DND-41 (cell line): ENCODE results near the gene KANTR.

Experiments
- ATAC-seq: fragments of 200-7000 bp; cut with Tn5 transposase; 3 replicates; pipeline ENCODE4 v1.9.1; 2021; ENCODE audit warnings: low read depth; ENCODE audit not compliant: insufficient read depth
- DNase-seq: peaks from one replicate; pipeline ENCODE4 v3.0.0-alpha.2; 2020
- H2AFZ ChIP-seq: 2 replicates; pipeline ENCODE4 v1.6.0; 2012; ENCODE audit warnings: low read depth, low read length
- H3K27ac ChIP-seq: 2 replicates; pipeline ENCODE4 v1.5.1; 2012; ENCODE audit warnings: low read length, inconsistent platforms
- H3K27me3 ChIP-seq: fragments of 200-600 bp; sonication (generic); 2 replicates; pipeline ENCODE4 v1.6.0; 2012; ENCODE audit warnings: low read length, mild to moderate bottlenecking, inconsistent platforms; ENCODE audit not compliant: insufficient read depth, poor library complexity
- H3K36me3 ChIP-seq: 2 replicates; pipeline ENCODE4 v1.5.1; 2012; ENCODE audit warnings: low read length, inconsistent platforms; ENCODE audit not compliant: insufficient read depth
- H3K4me1 ChIP-seq: 2 replicates; pipeline ENCODE4 v1.5.1; 2012; ENCODE audit warnings: mild to moderate bottlenecking, low read length; ENCODE audit not compliant: insufficient read depth
- H3K4me2 ChIP-seq: 2 replicates; pipeline ENCODE4 v1.6.0; 2012; ENCODE audit warnings: mild to moderate bottlenecking, moderate library complexity, low read length, inconsistent platforms; ENCODE audit not compliant: insufficient read depth
- H3K4me3 ChIP-seq, 2 experiments: fragments of 200-600 bp in 1 of 2; shearing (Covaris generic) in 1 of 2; 2 replicates each; pipeline ENCODE4 v1.5.1; 2012 to 2016; ENCODE audit warnings: inconsistent platforms in 2 of 2, low read length in 2 of 2, mild to moderate bottlenecking in 2 of 2, low read depth in 1 of 2, moderate library complexity in 1 of 2
- H3K79me2 ChIP-seq: 2 replicates; pipeline ENCODE4 v1.6.0; 2012; ENCODE audit warnings: low read length, inconsistent platforms; ENCODE audit not compliant: insufficient read depth
- H3K9ac ChIP-seq: 2 replicates; pipeline ENCODE4 v1.6.0; 2012; ENCODE audit warnings: low read depth, mild to moderate bottlenecking, inconsistent platforms, low read length, moderate library complexity
- H3K9me3 ChIP-seq: 2 replicates; pipeline ENCODE4 v1.5.1; 2012; ENCODE audit warnings: low read length, moderate library complexity, mild to moderate bottlenecking, inconsistent platforms; ENCODE audit not compliant: insufficient read depth, severe bottlenecking
- H4K20me1 ChIP-seq: 2 replicates; pipeline ENCODE4 v1.6.0; 2012; ENCODE audit warnings: low read length; ENCODE audit not compliant: insufficient read depth
- EZH2 ChIP-seq: IDR thresholded peaks from 3 replicates; pipeline ENCODE4 v1.6.1; 2012; ENCODE audit warnings: borderline replicate concordance, low read depth, mild to moderate bottlenecking, moderate library complexity, low read length, inconsistent platforms; ENCODE audit not compliant: severe bottlenecking
- TF ChIP-seq, protein P1 (sequence below): IDR thresholded peaks from 2 replicates; pipeline ENCODE4 v1.5.1; 2012; ENCODE audit warnings: borderline replicate concordance, low read length, moderate library complexity, mild to moderate bottlenecking; ENCODE audit not compliant: poor library complexity, severe bottlenecking; ENCODE audit errors: extremely low read depth

The KANTR gene

DNA sequence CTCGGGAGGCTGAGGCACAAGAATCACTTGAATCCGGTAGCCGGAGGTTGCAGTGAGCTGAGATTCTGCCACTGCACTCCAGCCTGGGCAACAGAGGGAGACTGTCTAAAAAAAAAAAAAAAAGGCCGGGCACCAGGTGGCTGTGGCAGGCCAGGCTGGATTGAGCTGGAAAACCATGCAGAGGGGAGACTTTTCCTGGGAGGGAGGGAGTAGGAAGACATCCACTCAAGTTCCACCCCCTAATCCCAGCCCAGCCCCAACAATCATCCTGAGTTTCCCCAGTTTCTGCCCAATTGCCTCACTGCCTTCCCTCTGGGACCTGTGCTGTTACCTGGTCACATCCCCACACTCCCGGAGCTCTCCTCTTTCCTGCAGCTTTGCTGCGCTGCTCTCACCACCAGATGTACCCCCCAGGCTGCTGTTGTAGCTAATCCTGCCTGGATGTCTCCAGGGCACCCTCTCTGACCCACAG is 20.8 kb upstream of the KANTR start:
- Histone ChIP-seq H3K27ac (no peak overlapping the region), H3K9ac (no peak overlapping the region), H3K36me3 (no peaks in the 10 kb centered on the region), H2AFZ (peak overlapping the region; percentile 97), H3K4me1 (peaks cover 23% of the 10 kb centered on the region), H3K4me2 (peak overlapping the region; percentile 89; the same call in 1 of the 2 replicates), H4K20me1 (no peaks in the 10 kb centered on the region), H3K4me3 (no peak overlapping the region), H3K27me3 (no peaks in the 10 kb centered on the region), H3K9me3 (no peaks in the 10 kb centered on the region), H3K79me2 (no peaks in the 10 kb centered on the region)
- DNase-seq, result no peak
- ATAC-seq, result no peak
- TF ChIP-seq EZH2, result no peak
- TF ChIP-seq, protein P1, sequence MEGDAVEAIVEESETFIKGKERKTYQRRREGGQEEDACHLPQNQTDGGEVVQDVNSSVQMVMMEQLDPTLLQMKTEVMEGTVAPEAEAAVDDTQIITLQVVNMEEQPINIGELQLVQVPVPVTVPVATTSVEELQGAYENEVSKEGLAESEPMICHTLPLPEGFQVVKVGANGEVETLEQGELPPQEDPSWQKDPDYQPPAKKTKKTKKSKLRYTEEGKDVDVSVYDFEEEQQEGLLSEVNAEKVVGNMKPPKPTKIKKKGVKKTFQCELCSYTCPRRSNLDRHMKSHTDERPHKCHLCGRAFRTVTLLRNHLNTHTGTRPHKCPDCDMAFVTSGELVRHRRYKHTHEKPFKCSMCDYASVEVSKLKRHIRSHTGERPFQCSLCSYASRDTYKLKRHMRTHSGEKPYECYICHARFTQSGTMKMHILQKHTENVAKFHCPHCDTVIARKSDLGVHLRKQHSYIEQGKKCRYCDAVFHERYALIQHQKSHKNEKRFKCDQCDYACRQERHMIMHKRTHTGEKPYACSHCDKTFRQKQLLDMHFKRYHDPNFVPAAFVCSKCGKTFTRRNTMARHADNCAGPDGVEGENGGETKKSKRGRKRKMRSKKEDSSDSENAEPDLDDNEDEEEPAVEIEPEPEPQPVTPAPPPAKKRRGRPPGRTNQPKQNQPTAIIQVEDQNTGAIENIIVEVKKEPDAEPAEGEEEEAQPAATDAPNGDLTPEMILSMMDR, result no peak

DNA sequence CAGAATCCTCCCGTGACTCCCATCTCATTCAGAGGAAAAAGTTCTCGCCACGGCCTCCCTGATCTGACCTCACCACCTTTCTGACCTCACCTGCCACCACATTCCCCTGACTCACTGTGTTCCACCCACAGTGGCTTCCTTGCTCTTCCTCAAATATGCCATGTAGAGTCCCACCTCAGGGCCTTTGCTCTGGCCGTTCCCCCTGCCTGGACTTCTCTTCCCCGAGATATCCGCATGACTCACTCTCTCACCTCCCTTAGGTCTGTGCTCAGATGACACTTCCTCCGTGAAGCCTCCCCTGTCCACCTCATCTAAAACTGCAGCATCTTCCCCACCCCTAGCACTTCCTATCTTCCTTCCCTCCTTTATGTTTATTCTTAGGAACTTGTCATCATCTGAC is 18.9 kb upstream of the KANTR start:
- Histone ChIP-seq H2AFZ (no peak overlapping the region), H3K4me2 (no peak overlapping the region), H3K4me3 (no peak overlapping the region), H3K79me2 (no peaks in the 10 kb centered on the region), H3K9me3 (no peaks in the 10 kb centered on the region), H3K27me3 (no peaks in the 10 kb centered on the region), H3K4me1 (peaks cover 23% of the 10 kb centered on the region), H3K36me3 (no peaks in the 10 kb centered on the region), H4K20me1 (no peaks in the 10 kb centered on the region), H3K9ac (no peak overlapping the region), H3K27ac (no peak overlapping the region)
- DNase-seq (no peak), ATAC-seq (no peak)
- TF ChIP-seq EZH2, result no peak
- TF ChIP-seq, protein P1, result no peak

DNA sequence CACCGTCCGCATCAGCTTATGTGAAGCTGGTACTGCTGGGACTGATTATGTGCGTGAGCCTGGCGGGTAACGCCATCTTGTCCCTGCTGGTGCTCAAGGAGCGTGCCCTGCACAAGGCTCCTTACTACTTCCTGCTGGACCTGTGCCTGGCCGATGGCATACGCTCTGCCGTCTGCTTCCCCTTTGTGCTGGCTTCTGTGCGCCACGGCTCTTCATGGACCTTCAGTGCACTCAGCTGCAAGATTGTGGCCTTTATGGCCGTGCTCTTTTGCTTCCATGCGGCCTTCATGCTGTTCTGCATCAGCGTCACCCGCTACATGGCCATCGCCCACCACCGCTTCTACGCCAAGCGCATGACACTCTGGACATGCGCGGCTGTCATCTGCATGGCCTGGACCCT is 17.3 kb upstream of the KANTR start:
- no peaks in the 10 kb centered on the region for H3K27me3 ChIP-seq
- no peak overlapping the region for H2AFZ ChIP-seq
- TF ChIP-seq, protein P1, result no peak
- no peak for TF ChIP-seq EZH2
- H3K4me3 ChIP-seq, result no peak overlapping the region
- H3K36me3 ChIP-seq, result no peaks in the 10 kb centered on the region
- no peak overlapping the region for H3K27ac ChIP-seq
- no peak overlapping the region for H3K4me2 ChIP-seq
- no peaks in the 10 kb centered on the region for H3K9me3 ChIP-seq
- no peaks in the 10 kb centered on the region for H3K79me2 ChIP-seq
- ATAC-seq (no peak), DNase-seq (no peak)
- H4K20me1 ChIP-seq, result no peaks in the 10 kb centered on the region
- no peak overlapping the region for H3K9ac ChIP-seq
- H3K4me1 ChIP-seq, result peaks cover 18% of the 10 kb centered on the region
